ENCODE data around the gene DPYSL4.

The DPYSL4 gene

DNA sequence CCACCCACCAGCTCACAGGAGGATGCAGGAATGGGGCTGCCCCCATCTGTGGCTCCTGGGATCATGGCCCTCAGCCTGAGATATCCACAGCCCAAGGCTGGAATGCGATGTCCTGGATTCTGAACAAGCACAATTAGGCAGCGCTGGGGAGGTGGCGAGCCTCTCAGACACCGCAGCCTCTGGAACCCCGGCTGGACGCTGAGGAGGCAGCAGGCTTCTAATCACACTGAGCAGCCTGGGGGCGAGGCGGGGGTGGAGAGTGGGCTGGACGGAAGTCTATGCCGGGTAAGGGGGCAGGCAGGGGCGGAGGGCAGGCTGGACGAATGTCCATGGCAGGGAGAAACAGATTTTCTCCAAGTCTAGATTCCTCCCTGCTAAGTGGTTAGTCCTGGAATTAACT is 56.4 kb downstream of the DPYSL4 start:
- DNase-seq (ENCODE audit: low read depth): no peak

DNA sequence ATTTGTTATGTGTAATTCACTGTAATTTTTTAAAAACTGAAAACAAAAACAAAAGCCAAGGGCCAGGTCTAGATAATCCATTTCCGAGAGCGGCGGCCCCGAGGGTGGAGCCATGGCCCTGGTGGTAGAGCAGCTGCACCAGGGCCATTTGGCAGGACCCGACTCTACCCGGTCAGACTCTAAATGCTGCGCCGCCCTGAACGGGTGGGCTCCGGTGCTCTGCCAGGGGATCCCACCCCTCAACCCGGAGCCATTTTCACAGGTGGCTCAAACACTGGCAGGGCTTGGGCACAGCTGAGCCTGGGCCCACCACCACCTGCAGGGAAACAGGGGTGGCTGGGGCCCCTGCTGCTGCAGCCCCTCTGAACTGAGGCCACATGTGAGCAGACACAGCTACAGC is 56.9 kb downstream of the DPYSL4 start:
- no peak for DNase-seq (ENCODE audit: low read depth)

DNA sequence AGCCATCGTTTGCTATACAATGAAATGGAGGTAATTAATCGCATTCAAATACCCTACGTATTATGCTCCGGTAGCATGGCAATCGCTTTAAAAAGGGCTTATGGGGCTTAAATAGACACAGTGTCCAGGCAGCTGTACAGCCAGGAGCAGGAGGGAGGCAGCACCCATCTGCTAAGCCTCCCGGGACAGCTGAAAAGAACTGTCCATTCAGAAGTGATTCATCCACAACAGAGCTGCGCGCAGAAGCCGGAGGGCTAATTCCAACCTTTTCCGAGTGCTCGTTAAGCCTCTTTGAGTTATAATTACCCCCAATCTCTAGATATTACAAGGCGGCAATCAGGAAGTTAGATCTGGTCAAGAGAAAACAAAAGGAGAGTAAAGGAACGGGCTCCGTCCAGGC is 58.3 kb downstream of the DPYSL4 start:
- DNase-seq (ENCODE audit: low read depth): no peak

DNA sequence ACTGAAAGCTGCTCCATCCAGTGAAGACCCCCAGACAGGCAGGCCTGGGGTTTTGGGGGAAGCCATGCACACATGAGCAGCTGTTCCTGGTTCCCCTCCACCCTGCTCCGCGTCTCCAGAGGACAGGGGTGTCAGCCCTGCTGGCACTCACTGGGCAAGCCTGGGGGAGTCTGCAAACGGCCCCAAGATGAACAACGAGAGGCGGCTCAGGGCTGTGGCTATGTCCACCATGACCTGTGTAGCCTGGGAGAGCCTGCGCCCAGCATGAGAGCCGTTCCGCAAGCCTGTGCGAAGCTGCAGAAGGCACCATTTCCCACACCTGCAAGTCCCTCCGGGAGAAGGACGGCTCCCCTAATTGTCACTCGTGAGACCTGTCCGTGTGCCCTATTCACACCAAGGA is 59.5 kb downstream of the DPYSL4 start:
- DNase-seq (ENCODE audit: low read depth): no peak

DNA sequence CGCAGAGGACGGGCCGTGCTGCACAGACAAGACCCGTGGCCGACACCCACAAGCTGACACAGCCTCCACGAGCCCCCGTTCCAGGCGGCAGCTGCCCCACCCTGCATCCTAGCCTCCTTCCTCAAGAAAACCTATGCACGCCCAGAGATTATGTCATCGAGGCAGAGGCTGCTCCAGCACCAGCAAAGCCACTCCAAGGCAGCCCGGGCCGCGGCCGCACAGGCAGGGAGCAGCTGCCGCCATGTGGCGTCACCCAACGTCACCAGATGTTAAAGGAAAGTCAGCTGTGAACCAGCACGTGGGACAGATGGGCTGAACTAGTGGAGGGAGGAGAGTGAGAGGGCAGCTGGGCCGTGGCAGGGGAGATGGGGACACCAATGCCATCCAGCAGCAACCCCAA is 61.2 kb downstream of the DPYSL4 start:
- no peak for DNase-seq (ENCODE audit: low read depth)

DNA sequence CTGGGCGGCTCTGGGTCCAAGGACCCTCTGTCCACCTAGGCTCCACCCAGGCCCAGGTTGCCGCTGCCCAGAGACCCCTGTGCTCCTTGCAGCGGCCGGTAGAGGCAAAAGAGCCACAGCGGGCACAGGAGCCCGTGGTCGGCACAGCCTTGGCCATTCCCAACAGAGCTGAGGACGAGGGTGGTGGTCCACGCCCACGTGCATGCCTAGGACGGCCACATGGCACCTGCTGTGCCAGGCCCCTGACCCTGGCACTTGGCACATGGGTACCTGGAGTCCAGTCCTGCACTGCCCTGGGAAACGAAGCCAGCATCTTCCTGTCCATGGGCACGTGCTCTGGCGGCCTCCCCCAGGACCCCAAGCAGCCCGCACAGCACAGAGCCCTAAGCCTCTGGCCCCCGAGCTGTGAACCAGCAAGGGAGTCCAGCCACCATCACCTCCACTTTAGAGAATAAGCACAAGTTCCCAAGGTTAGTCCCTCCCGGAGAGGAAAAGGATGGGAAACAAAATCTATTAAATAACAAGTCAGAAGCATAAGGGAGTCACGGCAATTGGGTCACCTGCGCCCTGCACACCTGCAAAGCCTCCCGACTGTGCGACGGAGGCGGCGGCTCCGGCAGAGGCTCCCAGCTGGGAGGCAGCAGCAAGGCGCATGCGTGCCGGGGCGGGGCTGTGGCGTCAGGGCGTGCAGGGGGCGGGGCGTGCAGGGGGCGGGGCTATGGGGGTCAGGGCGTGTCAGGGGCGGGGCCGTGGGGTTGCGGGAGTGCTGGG is 61.9 kb downstream of the DPYSL4 start:
- DNase-seq (ENCODE audit: low read depth): peak; percentile 39

DNA sequence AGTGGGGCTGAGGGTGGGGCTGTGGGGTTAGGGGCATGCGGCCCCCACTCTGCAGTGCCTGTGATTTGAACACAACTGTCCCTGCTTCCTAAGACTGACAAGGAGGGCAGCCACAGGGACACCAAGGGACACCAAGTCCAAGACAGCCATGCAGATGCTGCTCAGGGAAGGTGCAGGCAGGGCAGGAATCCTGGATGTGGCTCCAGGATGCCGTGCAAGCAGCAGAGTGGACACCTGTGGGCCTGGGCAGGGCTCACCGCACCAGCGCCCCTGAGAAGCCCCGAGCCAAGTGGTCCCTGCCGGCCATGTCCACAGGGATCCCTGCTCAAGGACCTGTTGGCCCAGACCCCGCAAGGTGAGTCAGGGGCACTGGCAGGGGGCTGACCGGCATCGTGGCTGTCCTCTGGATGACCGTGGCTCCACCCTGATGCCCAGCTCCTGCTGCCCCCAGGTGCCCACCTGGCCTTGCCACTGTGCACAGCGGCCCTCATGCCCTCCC is 62.5 kb downstream of the DPYSL4 start:
- DNase-seq (ENCODE audit: low read depth): no peak

DNA sequence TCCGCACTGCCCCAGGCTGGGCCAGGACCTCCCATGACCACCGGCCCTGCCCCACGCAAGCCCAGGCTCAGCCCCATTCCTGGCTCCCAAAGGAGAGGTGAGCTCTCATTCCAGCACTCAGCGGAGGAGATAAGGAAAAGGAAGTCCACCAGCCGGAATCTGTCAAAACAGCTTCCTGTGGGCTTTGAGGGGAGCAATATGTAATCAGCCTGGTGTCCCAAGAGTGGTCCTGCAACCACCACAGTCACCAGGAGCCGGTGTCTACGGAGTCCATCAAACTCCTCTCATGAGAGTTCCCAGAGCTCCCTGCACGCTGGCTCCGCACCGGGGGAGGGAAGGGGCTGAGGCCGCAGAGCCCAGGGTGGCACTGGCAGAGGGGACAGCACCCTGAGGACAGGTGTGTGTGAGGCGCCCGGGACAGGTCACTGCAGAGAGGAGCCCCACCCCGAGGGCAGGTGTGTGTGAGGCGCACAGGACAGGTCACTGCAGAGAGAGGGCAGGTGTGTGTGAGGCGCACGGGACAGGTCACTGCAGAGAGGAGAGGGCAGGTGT is 63.2 kb downstream of the DPYSL4 start:
- DNase-seq (ENCODE audit: low read depth): no peak

DNA sequence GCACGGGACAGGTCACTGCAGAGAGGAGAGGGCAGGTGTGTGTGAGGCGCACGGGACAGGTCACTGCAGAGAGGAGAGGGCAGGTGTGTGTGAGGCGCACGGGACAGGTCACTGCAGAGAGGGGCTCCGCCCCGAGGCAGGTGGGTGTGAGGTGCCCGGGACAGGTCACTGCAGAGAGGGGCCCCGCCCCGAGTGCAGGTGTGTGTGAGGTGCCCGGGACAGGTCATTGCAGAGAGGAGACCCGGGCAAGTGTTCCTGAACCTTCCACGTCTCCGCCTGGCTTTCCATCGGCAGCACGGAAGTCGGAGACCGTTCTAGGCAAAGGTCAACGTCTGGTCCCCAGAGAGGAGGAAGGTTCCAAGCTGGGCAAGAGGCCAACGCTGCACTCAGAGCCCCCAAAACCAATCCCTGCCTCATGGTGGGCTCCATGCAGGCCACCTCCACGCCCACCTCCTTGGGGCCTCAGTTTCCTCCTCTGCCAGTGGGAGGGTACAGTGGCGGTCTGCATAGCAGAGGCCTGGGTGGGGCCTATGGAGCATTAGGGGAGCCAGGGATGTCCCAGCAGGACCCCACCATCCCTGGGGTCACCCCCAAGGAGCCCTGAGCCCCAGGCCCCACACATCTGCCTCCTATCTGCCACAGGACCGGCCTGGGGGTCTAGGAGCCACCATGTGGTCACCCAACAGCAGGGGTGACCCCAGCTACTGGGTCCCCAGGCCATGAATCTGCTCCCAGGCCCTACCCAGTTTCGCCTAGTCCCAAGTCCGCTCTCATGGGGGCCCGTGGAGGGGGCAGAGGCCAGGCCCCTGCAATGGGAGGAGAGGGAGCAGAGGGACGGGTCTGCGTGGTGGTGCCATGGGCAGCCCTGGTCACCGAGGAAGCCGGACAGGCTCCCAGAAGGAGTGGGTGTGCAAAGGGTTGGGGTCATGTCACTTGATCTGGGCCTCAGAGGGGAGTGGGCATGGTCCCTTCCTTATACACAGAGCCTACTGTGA is 64.0 kb downstream of the DPYSL4 start:
- no peak for DNase-seq (ENCODE audit: low read depth)

DNA sequence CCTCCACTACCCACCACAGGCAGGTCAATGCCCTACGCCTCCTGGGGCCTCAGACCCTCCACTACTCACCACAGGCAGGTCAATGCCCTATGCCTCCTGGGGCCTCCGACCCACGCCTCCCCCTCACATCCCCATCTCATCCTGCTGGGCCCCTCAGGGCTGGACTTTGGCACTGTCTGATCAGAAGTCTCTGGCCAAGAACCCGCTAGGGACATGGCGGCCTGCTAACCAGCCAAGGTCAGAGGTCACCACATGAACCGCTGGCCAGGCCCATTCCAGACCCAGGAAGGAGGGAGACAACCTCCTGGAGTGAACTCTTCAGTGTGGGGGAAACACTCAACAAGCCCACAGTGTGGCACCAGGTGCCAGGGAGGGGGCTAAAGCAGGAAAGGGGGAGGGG is 65.2 kb downstream of the DPYSL4 start:
- DNase-seq (ENCODE audit: low read depth): no peak

DNA sequence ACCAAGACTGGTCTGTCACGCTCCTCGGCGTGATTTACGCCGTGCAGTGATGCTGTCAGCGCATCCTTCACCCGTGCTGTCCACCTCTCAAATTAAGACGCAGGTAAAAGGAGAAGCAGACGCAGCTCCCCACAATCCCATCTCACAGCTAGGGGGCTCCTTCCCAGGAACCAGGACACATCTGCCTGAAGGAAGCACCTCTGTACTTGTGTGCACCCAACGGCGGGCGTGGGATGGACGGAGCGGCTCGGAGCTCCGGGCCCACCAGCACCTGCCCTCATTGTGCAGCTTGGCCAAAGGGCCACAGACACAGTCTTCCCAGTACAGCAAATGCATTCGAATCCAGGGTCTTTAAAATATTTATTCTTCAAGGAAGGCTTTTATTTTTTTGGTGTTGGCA is 65.7 kb downstream of the DPYSL4 start:
- no peak for DNase-seq (ENCODE audit: low read depth)

DNA sequence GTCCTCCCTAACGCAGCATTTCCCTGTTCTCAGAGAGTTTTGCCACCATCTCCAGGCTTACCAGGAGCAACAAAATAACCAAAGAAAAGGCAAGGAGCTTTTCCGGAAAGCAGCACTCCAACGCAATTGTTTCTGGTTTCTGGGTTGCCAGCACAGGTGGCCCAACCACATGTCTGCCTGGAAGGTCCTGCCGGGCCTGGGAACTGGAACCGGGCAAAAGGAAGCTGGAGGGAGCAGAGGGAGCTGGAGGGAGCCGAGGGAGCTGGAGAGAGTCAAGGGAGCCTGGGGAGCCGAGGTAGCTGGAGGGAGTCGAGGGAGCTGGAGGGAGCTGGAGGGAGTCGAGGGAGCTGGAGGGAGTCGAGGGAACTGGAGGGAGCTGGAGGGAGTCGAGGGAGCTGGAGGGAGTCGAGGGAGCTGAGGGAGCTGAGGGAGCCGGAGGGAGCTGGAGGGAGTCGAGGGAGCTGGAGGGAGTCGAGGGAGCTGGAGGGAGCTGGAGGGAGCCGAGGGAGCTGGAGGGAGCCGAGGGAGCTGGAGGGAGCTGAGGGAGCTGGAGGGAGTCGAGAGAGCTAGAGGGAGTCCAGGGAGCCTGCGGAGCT is 66.4 kb downstream of the DPYSL4 start:
- DNase-seq (ENCODE audit: low read depth): no peak

DNA sequence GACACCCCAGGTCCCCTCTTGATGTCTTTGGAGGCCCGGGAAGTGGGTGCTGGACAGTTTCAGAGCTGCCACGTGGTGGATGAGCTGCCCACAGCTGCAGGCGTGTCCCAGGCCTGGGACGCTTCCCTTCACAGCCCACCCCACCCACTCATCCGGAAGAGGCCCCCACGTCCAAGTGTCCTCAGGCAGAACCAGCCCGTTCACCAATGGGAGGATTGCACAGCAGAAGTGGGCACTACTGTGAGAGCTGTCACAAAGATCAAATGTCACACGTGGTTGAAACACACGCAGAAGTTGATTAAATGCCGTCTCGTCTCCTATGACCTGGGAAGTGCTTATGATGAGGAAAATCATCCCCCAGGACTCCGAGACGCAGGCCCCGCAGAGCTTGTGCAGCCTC is 68.1 kb downstream of the DPYSL4 start:
- DNase-seq (ENCODE audit: low read depth): no peak
